Measurements from ENCODE around the gene TIMP2.

The TIMP2 gene

GRCh38 chr17:78831688-78832540, 93.3 kb downstream of the TIMP2 start:
- no peak for DNase-seq
- in situ Hi-C loops (cut with HindIII; ENCODE audit: low pct_ligation_motif_present, low pct_unique_long_range_greater_than_20kb, low sequenced_read_pairs), result no loop called here

DNA sequence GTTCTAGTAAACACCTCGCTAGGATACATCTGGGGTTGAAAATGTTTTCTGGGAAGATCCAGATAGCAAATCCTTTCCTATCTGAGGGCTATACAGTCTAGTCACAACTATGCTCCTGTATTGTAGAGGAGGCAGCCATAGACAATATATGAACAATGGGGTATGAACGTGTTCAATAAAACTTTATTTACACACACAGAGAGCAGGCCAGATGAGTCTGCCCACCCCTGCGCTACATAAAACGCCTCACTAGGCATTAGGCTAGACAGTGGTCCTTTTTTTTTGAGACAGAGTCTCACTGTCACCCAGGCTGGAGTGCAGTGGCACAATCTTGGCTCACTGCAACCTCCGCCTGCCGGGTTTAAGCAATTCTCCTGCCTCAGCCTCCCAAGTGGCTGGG, 95.7 kb downstream of the TIMP2 start:
- DNase-seq, result no peak
- in situ Hi-C loops (cut with HindIII; ENCODE audit: low pct_ligation_motif_present, low pct_unique_long_range_greater_than_20kb, low sequenced_read_pairs), result no loop called here

DNA sequence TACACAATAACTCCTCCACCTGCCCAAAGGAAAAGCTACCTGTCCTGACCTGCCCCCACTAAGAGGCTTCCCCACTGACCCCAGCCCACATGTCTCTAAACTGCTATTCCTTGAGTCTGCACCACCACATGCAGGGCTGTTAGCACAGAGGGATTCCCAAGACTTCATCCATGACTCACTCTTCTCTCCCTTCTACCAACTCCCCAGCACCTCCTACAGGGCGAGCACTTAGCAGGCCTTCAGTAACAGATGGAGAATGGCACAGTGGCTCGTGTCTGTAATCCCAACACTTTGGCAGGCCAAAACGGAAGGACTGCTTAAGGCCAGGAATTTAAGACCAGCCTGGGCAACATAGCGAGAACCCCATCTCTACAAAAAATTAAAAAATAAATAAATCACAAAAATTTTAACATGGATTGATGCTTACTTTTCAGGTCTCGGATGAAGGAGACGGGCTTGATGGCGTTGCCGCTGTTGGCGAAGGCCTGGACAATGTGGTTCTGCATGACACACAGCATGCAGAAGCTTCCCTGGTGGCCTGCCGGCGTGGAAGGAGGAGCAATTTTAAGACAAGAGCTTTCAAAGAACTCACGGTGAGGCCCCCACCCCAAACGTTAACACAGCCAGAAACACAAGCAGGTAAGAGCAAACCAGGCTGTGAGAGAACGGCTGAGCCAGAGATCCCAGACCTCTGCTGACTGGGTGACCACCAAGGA, 96.6 kb downstream of the TIMP2 start:
- in situ Hi-C loops (cut with HindIII; ENCODE audit: low pct_ligation_motif_present, low pct_unique_long_range_greater_than_20kb, low sequenced_read_pairs), result no loop called here
- DNase-seq, result peak; percentile 65

GRCh38 chr17:78826836-78827509, 98.2 kb downstream of the TIMP2 start:
- in situ Hi-C loops (cut with HindIII; ENCODE audit: low pct_ligation_motif_present, low pct_unique_long_range_greater_than_20kb, low sequenced_read_pairs), result no loop called here
- no peak for DNase-seq

DNA sequence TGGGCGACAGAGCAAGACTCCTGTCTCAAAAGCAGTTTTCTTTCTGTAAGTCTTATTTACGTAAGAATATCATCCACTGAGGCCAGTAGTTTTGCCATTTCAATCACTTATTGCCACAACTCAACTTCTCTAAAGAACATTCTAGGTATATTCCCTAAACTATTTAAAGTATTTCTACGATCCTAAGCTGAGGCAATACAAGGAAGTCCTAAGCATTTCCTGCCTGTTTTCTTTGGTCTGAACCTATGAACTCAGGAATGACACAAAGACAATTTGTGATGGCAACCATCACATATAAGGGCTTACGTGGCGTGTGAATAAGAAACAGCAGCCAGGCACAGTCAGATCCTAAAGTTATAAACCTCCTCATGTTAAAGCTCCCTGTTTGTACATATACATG, 98.8 kb downstream of the TIMP2 start:
- in situ Hi-C loops (cut with HindIII; ENCODE audit: low pct_ligation_motif_present, low pct_unique_long_range_greater_than_20kb, low sequenced_read_pairs), result no loop called here
- DNase-seq, result no peak

DNA sequence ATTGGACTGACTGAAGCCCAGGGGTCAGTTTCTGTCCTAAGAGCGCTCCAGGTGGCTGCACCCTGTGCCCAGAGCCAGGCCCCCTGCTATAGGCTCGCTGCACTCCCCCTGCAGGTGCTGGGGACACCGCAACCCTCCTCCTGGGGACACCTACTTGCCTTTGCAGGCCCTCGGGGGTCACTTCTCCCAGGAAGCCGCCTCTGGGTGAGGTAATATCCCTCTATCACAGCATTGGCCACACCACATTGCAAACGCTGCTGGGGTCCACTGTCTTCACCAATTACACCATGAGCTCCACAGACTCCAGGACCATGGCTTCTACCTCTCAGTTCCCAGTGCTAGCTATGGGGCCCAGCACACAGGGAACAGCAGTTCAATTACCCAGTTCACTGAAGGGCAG, 99.5 kb downstream of the TIMP2 start:
- in situ Hi-C loops (cut with HindIII; ENCODE audit: low pct_ligation_motif_present, low pct_unique_long_range_greater_than_20kb, low sequenced_read_pairs), result no loop called here
- DNase-seq, result no peak

DNA sequence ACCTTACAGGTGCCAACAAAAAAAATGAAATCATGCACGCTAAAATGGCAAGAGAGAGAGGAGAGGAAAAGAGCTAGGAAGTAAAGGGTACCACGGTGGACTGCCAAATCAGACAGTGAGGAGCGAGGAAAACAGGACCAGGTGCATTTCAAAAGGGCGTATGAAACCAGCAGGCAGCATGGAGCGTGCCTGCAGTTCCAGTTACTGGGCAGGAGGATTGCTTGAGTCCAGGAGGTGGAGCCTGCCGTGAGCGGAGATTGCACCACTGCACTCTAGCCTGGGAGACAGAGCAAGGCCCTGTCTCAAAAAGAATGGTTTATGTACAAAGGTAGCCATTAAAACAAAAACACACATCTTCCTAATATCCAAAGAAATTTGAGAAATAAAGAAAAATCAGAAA, 100.9 kb downstream of the TIMP2 start:
- in situ Hi-C loops (cut with HindIII; ENCODE audit: low pct_ligation_motif_present, low pct_unique_long_range_greater_than_20kb, low sequenced_read_pairs), result no loop called here
- no peak for DNase-seq

DNA sequence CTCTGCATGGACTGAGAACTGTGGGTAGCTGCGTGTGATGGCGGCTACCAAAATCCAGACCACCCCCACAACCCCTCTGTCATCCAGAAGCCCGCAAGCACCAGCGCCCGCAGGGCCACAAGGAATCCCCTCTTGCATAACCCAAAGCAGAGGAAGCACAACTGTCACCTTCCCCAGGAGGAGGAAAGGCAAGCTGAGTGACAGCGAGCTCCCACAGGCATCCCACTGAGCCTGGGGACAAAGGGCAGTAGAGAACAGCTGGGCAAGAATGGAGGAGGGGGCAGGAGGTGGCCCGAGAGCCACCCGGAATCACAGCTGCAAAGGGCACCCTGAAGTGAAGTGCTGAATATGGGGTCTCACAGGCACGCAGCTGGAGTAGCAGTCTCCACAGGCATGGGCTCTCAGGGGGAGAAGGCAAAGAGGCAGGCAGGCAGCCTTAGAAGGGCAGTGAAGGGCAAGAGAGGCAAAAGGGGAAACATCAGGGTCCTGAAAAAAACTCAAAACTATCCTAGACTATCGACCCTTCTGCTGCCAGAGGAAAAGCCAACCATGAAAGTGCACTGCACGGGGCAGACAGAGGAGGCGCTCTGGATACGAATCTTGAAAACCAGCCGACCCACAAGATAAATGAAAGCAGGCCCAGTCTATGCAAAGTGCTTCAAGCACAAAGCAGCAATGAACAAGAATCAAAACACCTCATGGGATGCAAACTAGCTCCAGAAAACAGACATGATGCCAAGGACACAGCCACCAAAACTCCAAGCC, 101.7 kb downstream of the TIMP2 start:
- in situ Hi-C loops (cut with HindIII; ENCODE audit: low pct_ligation_motif_present, low pct_unique_long_range_greater_than_20kb, low sequenced_read_pairs), result no loop called here
- no peak for DNase-seq

- in situ Hi-C loops (cut with HindIII; ENCODE audit: low pct_ligation_motif_present, low pct_unique_long_range_greater_than_20kb, low sequenced_read_pairs), result no loop called here
- no peak for DNase-seq
Observed at GRCh38 chr17:78822552-78822951, 102.6 kb downstream of the TIMP2 start.

GRCh38 chr17:78821961-78822360, 103.2 kb downstream of the TIMP2 start:
- no peak for DNase-seq
- in situ Hi-C loops (cut with HindIII; ENCODE audit: low pct_ligation_motif_present, low pct_unique_long_range_greater_than_20kb, low sequenced_read_pairs), result no loop called here

GRCh38 chr17:78820841-78821240, 104.3 kb downstream of the TIMP2 start:
- in situ Hi-C loops (cut with HindIII; ENCODE audit: low pct_ligation_motif_present, low pct_unique_long_range_greater_than_20kb, low sequenced_read_pairs), result no loop called here
- DNase-seq, result no peak

DNA sequence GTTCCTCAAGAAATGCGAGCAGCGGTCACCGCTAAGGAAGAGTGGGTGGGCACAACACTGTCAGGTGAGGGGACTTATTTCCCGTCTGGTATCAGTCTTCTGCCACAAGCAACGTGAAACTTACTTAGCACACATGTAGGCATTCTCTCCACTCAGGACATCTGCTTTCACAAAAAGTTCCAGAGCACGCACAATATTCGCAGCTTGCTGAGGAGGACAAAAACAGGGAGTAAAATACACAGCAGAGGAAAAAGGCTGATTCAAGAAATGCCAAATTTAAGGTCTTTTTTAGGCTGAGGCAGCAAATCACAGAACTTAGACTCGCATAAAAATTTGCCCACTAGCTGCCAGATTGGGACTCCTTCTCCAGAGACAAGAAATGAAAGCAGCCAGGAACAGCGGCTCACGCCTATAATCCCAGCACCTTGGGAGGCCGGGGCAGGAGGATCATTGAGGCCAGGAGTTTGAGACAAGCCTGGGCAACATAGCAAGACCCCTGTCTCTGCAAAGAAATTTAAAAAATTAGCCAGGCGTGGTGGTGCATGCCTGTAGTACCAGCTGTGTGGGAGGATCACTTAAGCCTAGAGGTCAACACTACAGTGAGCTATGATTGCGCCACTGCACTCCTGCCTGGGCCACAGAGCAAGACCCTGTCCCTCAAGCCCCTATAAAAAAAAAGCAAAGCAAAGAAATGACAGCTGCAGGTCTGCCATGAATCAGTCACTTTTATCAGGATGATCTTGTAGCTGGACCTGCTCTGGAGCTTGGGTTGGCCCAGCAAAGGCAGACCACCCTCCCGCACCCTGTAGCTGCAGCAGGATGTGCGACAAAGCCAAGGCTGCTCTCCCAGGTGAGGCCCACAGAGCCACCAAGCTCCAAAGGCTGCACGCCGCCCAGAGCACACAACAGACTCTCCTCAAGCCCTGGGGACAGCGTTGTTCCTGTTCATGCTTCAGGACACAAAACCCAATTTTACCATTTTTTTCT, 105.1 kb downstream of the TIMP2 start:
- no peak for DNase-seq
- in situ Hi-C loops (cut with HindIII; ENCODE audit: low pct_ligation_motif_present, low pct_unique_long_range_greater_than_20kb, low sequenced_read_pairs), result no loop called here

GRCh38 chr17:78819402-78819801, 105.8 kb downstream of the TIMP2 start:
- in situ Hi-C loops (cut with HindIII; ENCODE audit: low pct_ligation_motif_present, low pct_unique_long_range_greater_than_20kb, low sequenced_read_pairs), result no loop called here
- no peak for DNase-seq

- in situ Hi-C loops (cut with HindIII; ENCODE audit: low pct_ligation_motif_present, low pct_unique_long_range_greater_than_20kb, low sequenced_read_pairs), result no loop called here
- DNase-seq, result no peak
Observed at GRCh38 chr17:78818932-78819331, 106.3 kb downstream of the TIMP2 start.

DNA sequence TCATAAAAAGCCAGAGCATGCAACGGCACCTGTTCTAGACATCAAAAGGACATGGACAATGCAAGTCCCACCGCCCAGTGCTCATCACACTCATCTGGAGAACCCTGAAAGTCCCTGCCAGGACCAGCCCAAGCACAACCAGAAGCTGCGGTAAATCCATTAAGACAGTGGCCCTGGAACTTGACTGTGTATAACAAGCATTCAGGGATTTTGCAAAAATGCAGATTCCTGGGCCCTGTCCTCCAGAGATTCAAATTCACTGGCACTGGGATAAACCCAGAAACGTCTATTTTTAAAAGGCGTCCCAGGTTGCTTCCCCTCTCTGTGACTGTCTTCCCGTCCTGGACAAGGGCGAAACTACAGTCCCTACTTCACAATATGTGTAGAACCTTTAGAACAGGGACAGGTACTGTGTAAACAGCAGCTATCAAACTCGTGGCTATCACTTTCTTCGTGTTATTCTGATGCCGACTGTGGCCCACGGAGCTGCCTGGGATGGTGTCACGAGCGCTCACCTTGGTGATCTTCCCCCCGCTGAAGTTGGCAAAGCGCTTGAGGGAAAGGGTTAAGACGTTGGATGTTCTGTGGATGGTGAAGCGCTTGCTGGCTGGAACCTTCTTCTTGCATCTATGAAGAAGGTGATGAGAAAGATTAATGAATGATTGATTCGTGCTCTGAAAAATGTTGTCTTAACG, 106.9 kb downstream of the TIMP2 start:
- in situ Hi-C loops (cut with HindIII; ENCODE audit: low pct_ligation_motif_present, low pct_unique_long_range_greater_than_20kb, low sequenced_read_pairs), result no loop called here
- no peak for DNase-seq

- in situ Hi-C loops (cut with HindIII; ENCODE audit: low pct_ligation_motif_present, low pct_unique_long_range_greater_than_20kb, low sequenced_read_pairs), result no loop called here
- no peak for DNase-seq
Observed at GRCh38 chr17:78817123-78817522, 108.1 kb downstream of the TIMP2 start.

- no peak for DNase-seq
- in situ Hi-C loops (cut with HindIII; ENCODE audit: low pct_ligation_motif_present, low pct_unique_long_range_greater_than_20kb, low sequenced_read_pairs), result no loop called here
Observed at GRCh38 chr17:78815696-78816095, 109.5 kb downstream of the TIMP2 start.

Measured in ACHN (cell line).